A204.1 (cell line): ENCODE data around the gene MAGEB5.
"Not testable (repeated sequence)": the region's sequence is repeated elsewhere in the genome, so short reads cannot be mapped to it uniquely, and the experiment has no call there.

ENCODE experiments used
- FAIRE-seq: peaks from 2 replicates; lab custom pipeline; 2012; peaks lifted over from hg19 to GRCh38; lab: Jason Lieb, UNC

Gene MAGEB5

GRCh38 chrX:26215869-26216268, at the start of gene MAGEB5:
TSS of gene MAGEB5 (plus strand) at chrX:26216169. CDS start at chrX:26217302, 1,133 bp downstream.
- no peak for FAIRE-seq

GRCh38 chrX:26192204-26192603, 23.8 kb upstream of the MAGEB5 start, which contains the start of gene MAGEB6:
TSS of gene MAGEB6 (plus strand) at chrX:26192440. CDS start at chrX:26193847, 1,407 bp downstream.
- no peak for FAIRE-seq

DNA sequence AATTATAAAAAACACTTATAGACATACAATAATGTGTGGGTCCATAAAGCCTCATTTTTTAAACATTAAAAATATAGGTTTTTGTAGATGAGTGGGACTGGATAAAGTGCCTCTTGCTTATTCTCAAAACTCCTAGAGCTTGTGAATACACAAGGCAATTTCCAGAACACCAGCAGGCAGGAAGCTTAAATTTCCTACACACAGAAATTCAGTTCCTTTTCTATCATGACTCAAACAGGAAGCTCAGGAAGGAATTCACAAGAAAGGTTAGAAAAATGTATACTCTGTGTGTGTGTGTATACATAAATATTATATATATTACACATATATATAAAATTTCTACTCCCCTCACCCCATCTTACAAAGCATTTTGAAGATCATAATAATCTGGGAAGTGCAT, 12.4 kb upstream of the MAGEB5 start:
- no peak for FAIRE-seq

DNA sequence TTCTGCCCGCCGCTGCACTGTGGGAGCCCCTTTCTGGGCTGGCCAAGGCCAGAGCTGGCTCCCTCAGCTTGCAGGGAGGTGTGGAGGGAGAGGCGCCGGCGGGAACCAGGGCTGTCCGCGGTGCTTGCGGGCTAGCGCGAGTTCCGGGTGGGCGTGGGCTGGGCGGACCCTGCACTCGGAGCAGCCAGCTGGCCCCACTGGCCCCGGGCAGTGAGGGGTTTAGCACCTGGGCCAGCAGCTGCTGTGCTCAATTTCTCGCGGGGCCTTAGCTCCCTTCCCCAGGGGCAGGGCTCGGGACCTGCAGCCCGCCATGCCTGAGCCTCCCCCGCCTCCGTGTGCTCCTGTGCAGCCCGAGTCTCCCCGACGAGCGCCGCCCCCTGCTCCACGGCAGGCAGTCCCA, 11.3 kb upstream of the MAGEB5 start:
- not testable (repeated sequence) for FAIRE-seq

- no peak for FAIRE-seq
Measured at GRCh38 chrX:26208012-26208411, 8.0 kb upstream of the MAGEB5 start.

- no peak for FAIRE-seq
Measured at GRCh38 chrX:26219351-26219750, 3.4 kb downstream of the MAGEB5 start.

DNA sequence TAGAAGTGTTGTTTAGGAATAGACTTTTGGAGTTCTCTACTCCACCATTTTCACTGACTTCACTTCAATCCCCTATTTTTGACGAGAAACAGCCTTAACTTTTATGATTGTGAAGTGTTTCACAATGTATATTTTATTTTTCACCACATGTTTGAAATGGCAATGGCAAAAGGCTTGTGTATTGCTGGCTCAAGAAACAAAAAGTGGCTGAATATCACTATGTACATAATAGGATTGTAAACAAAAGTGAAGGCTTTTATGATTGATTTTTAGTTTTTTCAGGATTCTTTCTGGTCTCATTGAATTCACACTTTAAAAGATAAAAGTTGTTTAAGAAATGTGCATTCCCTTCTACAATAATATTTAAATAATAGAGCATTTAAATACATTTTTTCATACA, 18.2 kb downstream of the MAGEB5 start:
- FAIRE-seq = no peak

- FAIRE-seq = no peak
Measured at GRCh38 chrX:26253526-26253925, 37.6 kb downstream of the MAGEB5 start.

DNA sequence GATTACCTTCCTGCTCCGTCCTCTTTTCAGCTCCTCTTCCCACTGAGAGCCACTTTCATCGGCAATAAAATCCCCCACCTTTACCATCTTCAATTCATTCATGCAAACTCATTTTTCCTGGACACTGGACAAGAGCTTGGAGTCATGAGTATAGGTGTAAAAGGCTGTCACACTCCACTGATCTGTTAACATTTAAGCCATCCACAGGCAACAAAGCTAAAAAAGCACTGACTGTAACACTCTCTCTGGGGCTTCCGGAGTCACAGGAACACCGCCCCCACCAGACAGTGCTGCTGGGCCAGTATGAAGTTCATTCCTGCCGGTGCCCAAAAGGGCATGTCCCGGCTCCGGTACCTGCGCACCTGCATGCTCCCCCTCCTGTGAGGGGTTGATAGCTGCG, 38.5 kb downstream of the MAGEB5 start:
- FAIRE-seq = no peak

- no peak for FAIRE-seq
Measured at GRCh38 chrX:26262121-26262523, 46.2 kb downstream of the MAGEB5 start.
